Activated CD8-positive, alpha-beta memory T cell treated with anti-CD3 and anti-CD28 coated beads, Interleukin-2, amount 50 U/mL, for 1 hour (primary cell): ENCODE results near the gene LOXL4.

Source experiments
- DNase-seq: peaks from one replicate; pipeline ENCODE4 v3.0.0-alpha.2; 2020; ENCODE audit errors: extremely low read depth

LOXL4 gene

GRCh38 chr10:98295401-98295811 is 27.4 kb upstream of the LOXL4 start:
- no peak for DNase-seq

DNA sequence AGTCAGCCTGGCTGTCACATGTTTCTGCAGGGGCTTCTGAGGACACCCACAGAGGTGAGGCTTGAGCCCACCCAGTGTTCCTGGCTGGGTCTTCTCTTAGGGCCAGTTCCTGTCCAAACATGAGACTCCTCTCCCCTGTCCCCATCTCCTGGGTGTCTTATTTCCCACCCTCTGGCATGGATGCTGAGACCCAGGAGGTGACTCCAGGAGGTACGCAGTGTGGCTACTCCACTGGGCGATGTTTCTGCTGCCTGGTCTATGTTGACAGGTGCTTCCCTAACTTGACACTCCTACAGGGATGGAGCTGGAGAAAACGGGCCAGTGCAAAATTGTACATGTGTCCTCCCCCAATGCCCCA is 26.3 kb upstream of the LOXL4 start:
- DNase-seq, result no peak

GRCh38 chr10:98293550-98294269 is 25.7 kb upstream of the LOXL4 start:
- no peak for DNase-seq

DNA sequence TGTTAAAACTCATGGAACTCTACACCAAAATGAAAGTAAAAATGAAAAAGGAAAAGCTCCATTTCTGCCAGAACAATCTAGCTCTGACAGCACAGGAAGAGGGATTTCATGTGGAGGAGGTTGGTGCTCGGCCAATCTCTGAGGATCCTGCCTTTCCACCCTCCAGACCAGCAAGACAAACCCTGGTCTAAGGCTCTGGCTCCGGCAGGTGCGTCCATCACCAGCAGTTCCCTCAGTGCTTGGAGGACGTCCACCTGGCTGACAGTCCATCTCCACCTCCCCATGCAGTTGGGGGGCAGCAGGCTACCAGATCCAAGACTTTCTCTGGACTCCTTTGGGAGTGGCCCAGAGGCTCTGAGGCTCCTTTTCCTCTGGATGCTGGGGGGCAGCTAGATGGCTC is 25.0 kb upstream of the LOXL4 start:
- DNase-seq, result no peak

DNA sequence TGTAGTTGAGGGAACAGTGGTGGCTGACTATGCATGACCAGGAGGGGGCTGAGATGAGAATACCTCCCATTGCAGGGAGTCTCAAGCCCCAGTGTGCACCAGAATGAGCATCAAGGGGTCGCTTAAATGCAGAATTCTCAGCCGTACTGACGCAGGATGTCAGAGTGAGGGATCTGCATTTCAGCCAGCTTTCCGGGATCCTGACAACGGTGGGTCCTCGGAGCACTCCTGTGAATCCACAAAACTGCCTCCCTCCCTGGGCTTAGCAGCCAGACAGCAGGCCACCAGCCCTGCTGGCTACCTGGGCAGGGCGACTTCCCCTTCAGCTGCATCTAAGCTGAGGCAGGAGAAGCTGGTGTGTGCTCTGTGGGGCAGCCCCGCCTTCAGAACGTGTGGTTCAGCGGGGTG is 21.8 kb upstream of the LOXL4 start:
- DNase-seq, result no peak

DNA sequence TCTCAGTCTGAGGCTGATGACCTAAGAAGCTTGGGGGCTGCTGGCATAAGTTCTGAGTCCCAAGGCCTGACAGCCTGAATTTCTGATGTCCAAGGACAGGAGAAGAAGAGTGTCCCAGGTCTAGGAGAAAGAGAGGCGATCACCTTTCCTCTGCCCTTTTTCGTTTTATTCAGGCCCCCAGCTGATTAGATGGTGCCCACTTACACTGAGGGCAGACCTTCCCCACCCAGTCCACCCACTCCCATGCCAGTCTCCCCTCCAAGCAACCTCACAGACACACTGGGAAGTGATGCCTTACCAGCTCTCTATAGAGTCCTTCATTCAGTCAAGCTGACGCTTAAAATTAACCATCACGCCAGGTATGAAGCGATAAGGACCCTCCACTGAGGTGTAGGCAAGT is 19.3 kb upstream of the LOXL4 start:
- DNase-seq, result no peak

GRCh38 chr10:98286419-98286818 is 18.4 kb upstream of the LOXL4 start:
- no peak for DNase-seq

DNA sequence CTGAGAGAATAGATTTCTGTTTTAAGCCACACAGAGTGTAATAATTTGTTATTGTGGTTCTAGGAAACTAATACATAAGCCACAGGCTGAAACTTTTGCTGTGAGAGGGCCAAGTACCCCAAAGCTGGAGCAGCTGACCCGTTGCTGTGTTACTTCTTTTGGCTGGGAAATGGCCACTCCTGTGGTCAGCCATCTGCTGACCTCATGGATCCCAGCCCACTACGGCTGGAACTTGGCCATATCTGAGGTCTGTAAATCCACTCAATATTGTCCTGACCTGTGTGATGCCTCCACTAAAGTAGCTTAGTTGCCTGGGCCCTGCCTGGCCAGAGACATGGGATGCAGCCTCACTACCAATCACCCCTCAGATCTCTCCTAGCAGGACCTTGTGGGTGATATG is 17.4 kb upstream of the LOXL4 start:
- DNase-seq, result no peak

GRCh38 chr10:98276311-98276710 is 8.3 kb upstream of the LOXL4 start:
- no peak for DNase-seq

DNA sequence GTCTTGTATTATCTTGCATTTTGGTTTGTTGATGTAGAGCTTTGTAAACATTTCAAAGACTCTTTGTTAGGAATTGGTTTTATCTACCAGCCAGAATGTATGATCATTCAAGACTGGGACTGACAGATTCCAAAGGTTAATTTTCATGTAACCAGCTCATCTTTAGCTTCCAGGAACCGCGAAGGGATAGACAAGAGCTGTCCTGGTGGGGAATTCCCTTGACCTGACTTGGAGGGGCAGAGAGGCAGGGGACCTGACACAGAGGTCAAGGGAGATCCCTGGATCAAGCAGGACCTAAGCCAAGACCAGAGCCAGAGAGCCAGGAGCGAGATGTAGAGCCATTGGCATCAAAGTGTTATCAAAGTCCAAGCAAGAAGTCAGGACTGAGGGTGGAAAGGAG is 6.6 kb upstream of the LOXL4 start:
- DNase-seq, result no peak

GRCh38 chr10:98273057-98273850 is 5.3 kb upstream of the LOXL4 start:
- DNase-seq, result no peak

DNA sequence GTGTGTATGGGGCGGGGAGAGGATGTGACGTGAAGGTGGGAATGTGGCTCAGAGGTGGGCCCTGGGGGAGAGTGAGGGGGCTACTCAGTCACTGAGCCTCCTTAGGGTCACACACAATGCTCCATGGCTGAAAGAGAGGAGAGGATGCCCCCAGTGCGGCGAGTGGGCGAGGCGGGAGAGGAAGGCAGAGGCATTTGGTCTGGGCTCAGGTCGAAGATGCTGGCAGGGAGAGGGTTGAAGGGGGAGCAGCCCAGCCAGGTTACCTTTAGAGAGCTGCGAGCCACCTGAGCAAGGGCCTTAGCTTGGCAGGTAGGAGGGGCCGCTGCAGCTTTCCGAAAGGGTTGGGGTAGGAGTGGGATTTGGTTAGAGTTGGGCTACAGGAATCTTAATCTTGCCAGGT is 4.7 kb upstream of the LOXL4 start:
- no peak for DNase-seq

- no peak for DNase-seq
Measured at GRCh38 chr10:98272245-98272644, 4.3 kb upstream of the LOXL4 start.

- DNase-seq, result no peak
Measured at GRCh38 chr10:98270786-98271185, 2.8 kb upstream of the LOXL4 start.

DNA sequence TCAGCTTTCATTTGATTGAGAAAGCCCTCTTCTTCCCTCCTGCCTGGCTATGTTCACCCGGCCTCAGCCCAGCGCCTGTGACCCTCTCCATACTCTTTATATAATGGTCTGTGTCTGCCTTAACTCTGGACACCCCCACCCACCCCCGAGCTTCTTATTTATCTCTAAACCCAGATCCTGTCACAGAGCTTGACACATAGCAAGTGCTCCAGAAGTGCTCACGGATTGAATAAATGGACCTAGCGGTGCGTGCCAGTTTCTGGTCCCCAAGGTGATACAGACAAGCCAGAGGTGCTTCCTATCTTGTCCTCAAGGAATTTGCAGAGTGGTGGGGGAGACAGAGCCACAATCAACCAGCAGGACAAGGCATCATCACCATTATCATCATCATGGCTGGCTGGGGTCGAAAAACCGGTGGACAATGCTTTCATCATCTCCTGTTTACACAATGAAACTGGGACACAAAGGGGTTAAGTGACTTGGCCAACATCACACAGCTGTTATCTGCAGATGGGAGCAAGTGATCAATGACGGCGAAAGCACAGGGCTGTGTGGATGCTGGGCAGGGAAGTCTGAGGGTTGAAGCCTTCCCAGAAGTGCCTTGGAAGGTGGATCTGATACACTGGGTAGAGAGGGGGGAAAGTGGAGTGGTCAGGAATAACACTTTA is 2.2 kb upstream of the LOXL4 start:
- no peak for DNase-seq

GRCh38 chr10:98269435-98269912 is 1.5 kb upstream of the LOXL4 start:
- no peak for DNase-seq

DNA sequence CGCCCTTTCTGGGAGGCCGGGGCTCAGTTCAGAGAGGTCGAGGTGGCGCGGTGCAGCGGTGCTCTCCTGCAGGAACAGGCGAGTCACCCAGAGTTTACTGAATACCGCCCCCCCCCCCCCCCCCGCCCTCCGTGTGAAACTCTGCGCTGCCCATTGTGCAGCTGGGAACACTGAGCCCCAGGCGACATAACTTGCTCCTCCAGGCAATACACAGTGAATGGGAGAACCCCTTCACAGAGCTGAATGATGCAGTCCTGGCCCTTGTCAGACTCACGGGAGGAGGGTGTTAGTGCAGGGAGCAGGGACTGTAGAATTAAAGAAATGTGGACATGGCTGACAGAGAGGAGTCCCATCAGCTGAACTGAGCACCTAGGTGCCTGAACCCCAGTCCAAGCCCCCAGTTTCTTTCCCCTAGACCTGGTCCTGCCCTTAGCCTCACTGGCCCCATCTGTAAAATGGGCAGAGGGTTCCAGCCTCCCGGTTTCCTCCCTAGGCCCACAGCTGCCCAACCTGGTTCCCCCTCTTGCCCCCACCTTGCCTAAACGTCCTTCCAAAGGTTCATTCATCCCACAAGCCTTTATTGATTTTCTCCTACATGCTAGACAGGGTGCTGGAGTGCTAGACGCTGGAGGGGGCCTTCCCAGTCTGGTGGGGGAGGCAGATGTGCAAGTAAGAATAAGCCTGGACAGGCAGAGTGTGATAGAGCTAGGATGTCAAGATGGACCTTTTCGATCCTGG is 869 bp upstream of the LOXL4 start:
- no peak for DNase-seq

- no peak for DNase-seq
Measured at GRCh38 chr10:98267069-98267893, 713 bp downstream of the LOXL4 start.

GRCh38 chr10:98266647-98267046 is 1.3 kb downstream of the LOXL4 start:
- no peak for DNase-seq

GRCh38 chr10:98265403-98266378 is 2.3 kb downstream of the LOXL4 start:
- DNase-seq, result no peak
